ENCODE results near the gene TTC23L.

- TF ChIP-seq, protein P1, sequence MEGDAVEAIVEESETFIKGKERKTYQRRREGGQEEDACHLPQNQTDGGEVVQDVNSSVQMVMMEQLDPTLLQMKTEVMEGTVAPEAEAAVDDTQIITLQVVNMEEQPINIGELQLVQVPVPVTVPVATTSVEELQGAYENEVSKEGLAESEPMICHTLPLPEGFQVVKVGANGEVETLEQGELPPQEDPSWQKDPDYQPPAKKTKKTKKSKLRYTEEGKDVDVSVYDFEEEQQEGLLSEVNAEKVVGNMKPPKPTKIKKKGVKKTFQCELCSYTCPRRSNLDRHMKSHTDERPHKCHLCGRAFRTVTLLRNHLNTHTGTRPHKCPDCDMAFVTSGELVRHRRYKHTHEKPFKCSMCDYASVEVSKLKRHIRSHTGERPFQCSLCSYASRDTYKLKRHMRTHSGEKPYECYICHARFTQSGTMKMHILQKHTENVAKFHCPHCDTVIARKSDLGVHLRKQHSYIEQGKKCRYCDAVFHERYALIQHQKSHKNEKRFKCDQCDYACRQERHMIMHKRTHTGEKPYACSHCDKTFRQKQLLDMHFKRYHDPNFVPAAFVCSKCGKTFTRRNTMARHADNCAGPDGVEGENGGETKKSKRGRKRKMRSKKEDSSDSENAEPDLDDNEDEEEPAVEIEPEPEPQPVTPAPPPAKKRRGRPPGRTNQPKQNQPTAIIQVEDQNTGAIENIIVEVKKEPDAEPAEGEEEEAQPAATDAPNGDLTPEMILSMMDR (IDR thresholded peaks at IDR 0.05) = no peak
- no peak for TF ChIP-seq POLR2AphosphoS5 (IDR thresholded peaks at IDR 0.05)
Measured at GRCh38 chr5:34832568-34832967, 6.4 kb upstream of the TTC23L start.
